Heart left ventricle (tissue), 16 donors: ENCODE measurements around the gene CBLB. TPM values are rescaled to one million over a fixed set of nuclear protein-coding genes. Genes with fewer than 3 reads are reported as not detected.

Source experiments
- ATAC-seq, 4 donors: fragments of 200-7000 bp; cut with Tn5 transposase; one replicate each; pipeline ENCODE4 v1.9.1; 2020 to 2022; ENCODE audit warnings: moderate library complexity in 4 of 4, mild to moderate bottlenecking in 3 of 4, moderate number of reproducible peaks in 1 of 4
- DNase-seq, 5 donors: peaks; one replicate each; pipeline ENCODE4 v3.0.0-alpha.2; 2020
- H3K27ac ChIP-seq, 12 donors: fragments of 200-600 bp; sonication (generic) in 4 of 12; one replicate each; pipeline versions ENCODE4 v1.5.0 to v1.8.0; 2016 to 2022; ENCODE audit warnings: mild to moderate bottlenecking in 2 of 12
- H3K27me3 ChIP-seq, 9 donors: fragments of 200-600 bp; sonication (generic) in 2 of 9; one replicate each; pipeline versions ENCODE4 v1.5.1 to v1.8.0; 2016 to 2022; ENCODE audit warnings: mild to moderate bottlenecking in 3 of 9
- H3K36me3 ChIP-seq, 9 donors: fragments of 200-600 bp; sonication (generic) in 2 of 9; one replicate each; pipeline versions ENCODE4 v1.5.0 to v1.8.0; 2018 to 2022; ENCODE audit warnings: mild to moderate bottlenecking in 2 of 9
- H3K4me1 ChIP-seq, 12 donors: fragments of 200-600 bp; sonication (generic) in 4 of 12; one replicate each; pipeline versions ENCODE4 v1.5.0 to v1.8.0; 2016 to 2022; ENCODE audit warnings: mild to moderate bottlenecking in 3 of 12
- H3K4me3 ChIP-seq, 12 donors: fragments of 200-600 bp; sonication (generic) in 4 of 12; one replicate each; pipeline versions ENCODE4 v1.5.0 to v1.8.0; 2017 to 2022; ENCODE audit warnings: mild to moderate bottlenecking in 9 of 12, moderate library complexity in 4 of 12
- H3K9me3 ChIP-seq, 12 donors: fragments of 200-600 bp; sonication (generic) in 4 of 12; one replicate each; pipeline versions ENCODE4 v1.5.0 to v1.8.0; 2016 to 2022; ENCODE audit warnings: mild to moderate bottlenecking in 1 of 12
- POLR2A ChIP-seq, 2 donors: fragments of 450-650 bp; IDR thresholded peaks; one replicate each; pipeline ENCODE4 v1.6.1; 2017; ENCODE audit warnings: antibody characterized with exemption in 2 of 2, mild to moderate bottlenecking in 2 of 2, moderate library complexity in 2 of 2
- WGBS, 4 donors: extraction: QIAGEN DNeasy Blood & Tissue Kit in 2 of 4; methylation state at CpG; one replicate each; pipeline versions ENCODE4 v1.1.5 to v1.1.7; 2013 to 2018; 5-methylcytosine and 5-hydroxymethylcytosine counted together
- intact Hi-C, 10 donors: fragments of 100-400 bp; cut with DNase I; formaldehyde crosslinking; loops; one replicate each; pipeline versions ENCODE4 v1.11.1 to v1.14.2; 2022
- polyA plus RNA-seq, 2 donors: library from polyadenylated mRNA; stranded (reverse); fragments of 200-250 nt; gene quantifications; one replicate each; pipeline ENCODE4 v1.2.3, GENCODE V29; 2013
- total RNA-seq, 9 donors: library from RNA; depleted of rRNA in 2 of 9; stranded (reverse); fragments of >200 nt in 2 of 9; fragmentation: NEBNext Ultra II Directional in 3 of 9; extraction: Animal tissue kit (Norgen Biotek cat#: 25700) in 3 of 9; gene quantifications; one replicate each; pipeline versions ENCODE4 v1.1.0 to v1.2.4, GENCODE V29; 2016 to 2023
- TF ChIP-seq, protein P1 (sequence below), 12 donors: fragments of 200-600 bp; sonication (generic) in 4 of 12; IDR thresholded peaks; one replicate each; pipeline versions ENCODE4 v1.5.0 to v1.8.0; 2018 to 2022; ENCODE audit warnings: antibody characterized with exemption in 12 of 12, mild to moderate bottlenecking in 5 of 12
- donor health status: ischemic (EF 13 %, LVEDD 7.1; RV severe dilation, severe dysfunction).
- donor health status: healthy with polysubstance abuse.
- donor health status: DM: no; HTN: yes; CAD: no.
- donor health status: DM: no; HTN: no; CAD: no.
- donor health status: ischemic (EF 25% LVEDD 6.9; RV normal size, moderate dysfunction).
- donor health status: ischemic (EF 25% LVEDD 5.7; RV mildly dilated, moderate dysfunction).
- donor health status: healthy.
- donor health status: DM: yes; HTN: yes; CAD: no.
- donor health status: ischemic (EF 35%, LVEDD 5.7; RV mildly dilated, moderate dysfunction).
- donor health status: nonischemic (EF 11% LVEDD 7.7; RV severe dilation, severe dysfunction).
- donor health status: DM: yes; HTN: yes; CAD: no.
- donor health status: PGD.
- donor health status: ischemic (EF 29% LVEDD 5.4; RV normal size, mild dysfunction).
- donor health status: nonischemic (EF 23%, LVEDD 6.1; RV moderate dilation, normal function).

CBLB gene
- total and polyA plus RNA-seq, 11 donors, result 18.6 to 74.4 (median 42.3) TPM

DNA sequence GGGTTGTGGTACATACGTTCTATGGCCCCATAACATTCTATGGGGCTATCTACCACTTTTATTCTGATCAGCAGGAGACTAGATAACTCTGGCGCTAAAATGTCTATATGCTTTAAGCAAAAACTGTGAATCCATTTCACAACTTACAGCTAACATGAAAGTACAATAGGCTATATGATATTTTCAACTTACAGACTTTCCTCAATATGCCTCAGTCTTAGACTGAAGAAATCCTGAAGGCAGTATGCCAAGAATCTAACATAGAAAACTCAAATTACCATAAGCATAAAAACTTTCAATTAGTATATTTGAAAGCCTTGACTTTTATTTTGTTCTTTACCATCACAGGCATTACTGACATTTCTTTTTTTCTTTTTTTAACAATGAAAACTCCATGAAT is 81.4 kb downstream of the CBLB start:
- no peak overlapping the region for H3K4me3 ChIP-seq
- ATAC-seq, result no peak
- no peaks in the 10 kb centered on the region for H3K27me3 ChIP-seq
- H3K27ac ChIP-seq, result peak overlapping the region in 10 of 12 donors; percentile 32 to 75 (median 48)
- intact Hi-C loops, result loop anchor here in 1 of 10 donors (10.0 kb wide), 1 partner anchor 77 kb away; the partner anchor contains the start of gene CBLB
- H3K4me1 ChIP-seq, result peaks cover 0 to 79% (median 40%) of the 10 kb centered on the region in 12 donors
- TF ChIP-seq, protein P1, sequence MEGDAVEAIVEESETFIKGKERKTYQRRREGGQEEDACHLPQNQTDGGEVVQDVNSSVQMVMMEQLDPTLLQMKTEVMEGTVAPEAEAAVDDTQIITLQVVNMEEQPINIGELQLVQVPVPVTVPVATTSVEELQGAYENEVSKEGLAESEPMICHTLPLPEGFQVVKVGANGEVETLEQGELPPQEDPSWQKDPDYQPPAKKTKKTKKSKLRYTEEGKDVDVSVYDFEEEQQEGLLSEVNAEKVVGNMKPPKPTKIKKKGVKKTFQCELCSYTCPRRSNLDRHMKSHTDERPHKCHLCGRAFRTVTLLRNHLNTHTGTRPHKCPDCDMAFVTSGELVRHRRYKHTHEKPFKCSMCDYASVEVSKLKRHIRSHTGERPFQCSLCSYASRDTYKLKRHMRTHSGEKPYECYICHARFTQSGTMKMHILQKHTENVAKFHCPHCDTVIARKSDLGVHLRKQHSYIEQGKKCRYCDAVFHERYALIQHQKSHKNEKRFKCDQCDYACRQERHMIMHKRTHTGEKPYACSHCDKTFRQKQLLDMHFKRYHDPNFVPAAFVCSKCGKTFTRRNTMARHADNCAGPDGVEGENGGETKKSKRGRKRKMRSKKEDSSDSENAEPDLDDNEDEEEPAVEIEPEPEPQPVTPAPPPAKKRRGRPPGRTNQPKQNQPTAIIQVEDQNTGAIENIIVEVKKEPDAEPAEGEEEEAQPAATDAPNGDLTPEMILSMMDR (IDR thresholded peaks at IDR 0.05), result no peak
- no peak for TF ChIP-seq POLR2A (IDR thresholded peaks at IDR 0.05)
- WGBS, 4 donors, result 68 to 88% (median 74%) methylated on average over 2 of the region's 2 CpGs
- DNase-seq, result no peak
- H3K9me3 ChIP-seq, result no peaks in the 10 kb centered on the region
- no peaks in the 10 kb centered on the region for H3K36me3 ChIP-seq

DNA sequence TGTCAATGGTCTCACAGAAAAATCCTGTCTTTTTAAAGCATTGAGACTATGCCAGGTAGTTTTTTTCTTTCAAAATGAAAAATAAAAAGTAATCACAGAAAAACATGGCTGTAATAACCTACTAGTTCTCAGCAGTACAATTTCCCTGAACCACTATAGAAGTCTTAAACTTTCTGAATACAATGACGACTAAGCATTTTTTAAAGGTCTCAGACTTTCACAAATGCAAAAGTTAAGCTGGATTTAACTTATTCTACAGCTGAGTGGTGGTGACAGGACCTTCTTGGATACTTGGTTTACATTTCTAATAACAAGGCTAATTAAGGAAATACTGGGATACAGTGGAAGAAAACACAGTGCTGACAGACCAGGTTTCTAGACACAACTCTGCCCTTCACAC is 81.8 kb downstream of the CBLB start:
- TF ChIP-seq POLR2A (IDR thresholded peaks at IDR 0.05), result no peak
- TF ChIP-seq, protein P1 (IDR thresholded peaks at IDR 0.05), result no peak
- DNase-seq (no peak), ATAC-seq (no peak)
- 83 to 92% (median 88%) methylated on average over 1 of the region's 1 CpG for WGBS, 4 donors
- intact Hi-C loops, result loop anchor here in 1 of 10 donors (10.0 kb wide), 1 partner anchor 78 kb away; the partner anchor contains the start of gene CBLB
- no peaks in the 10 kb centered on the region for H3K9me3 ChIP-seq
- no peaks in the 10 kb centered on the region for H3K36me3 ChIP-seq
- H3K4me1 ChIP-seq, result peaks cover 0 to 74% (median 35%) of the 10 kb centered on the region in 12 donors
- H3K4me3 ChIP-seq, result no peak overlapping the region
- H3K27ac ChIP-seq, result peak overlapping the region in 10 of 12 donors; percentile 32 to 75 (median 48)
- H3K27me3 ChIP-seq, result no peaks in the 10 kb centered on the region

DNA sequence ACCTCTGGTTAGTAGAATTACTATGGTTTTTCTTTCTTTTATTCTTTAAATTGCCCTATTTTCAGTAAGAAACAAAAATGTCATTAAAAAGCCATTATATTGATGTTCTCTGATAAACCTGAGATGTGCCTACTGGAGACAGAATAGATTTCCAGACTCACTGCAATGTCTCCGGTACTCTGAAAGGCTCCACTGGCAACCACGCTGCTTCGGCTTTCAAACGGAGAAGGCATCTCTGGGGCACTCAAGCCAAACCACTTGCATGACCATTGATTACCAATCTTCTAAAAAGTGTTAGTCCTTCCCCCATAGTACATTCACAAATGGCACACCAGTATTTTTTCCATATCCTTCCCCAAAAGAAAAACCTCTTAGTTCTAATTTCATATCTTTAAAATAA is 82.6 kb downstream of the CBLB start:
- intact Hi-C loops, result loop anchor here in 1 of 10 donors (10.0 kb wide), 1 partner anchor 79 kb away; the partner anchor contains the start of gene CBLB
- TF ChIP-seq, protein P1 (IDR thresholded peaks at IDR 0.05), result no peak
- no peak for TF ChIP-seq POLR2A (IDR thresholded peaks at IDR 0.05)
- Histone ChIP-seq H3K9me3 (no peaks in the 10 kb centered on the region), H3K4me3 (peak overlapping the region in 3 of 12 donors; percentile 6 to 25 (median 8)), H3K27me3 (no peaks in the 10 kb centered on the region), H3K4me1 (peaks cover 0 to 74% (median 34%) of the 10 kb centered on the region in 12 donors), H3K27ac (peak overlapping the region in 11 of 12 donors; percentile 3 to 75 (median 48)), H3K36me3 (no peaks in the 10 kb centered on the region)
- ATAC-seq (peak in 2 of 4 donors; percentile 35 to 54), DNase-seq (peak in 1 of 5 donors; percentile 37)
- 44 to 62% (median 54%) methylated on average over 4 of the region's 4 CpGs for WGBS, 4 donors

DNA sequence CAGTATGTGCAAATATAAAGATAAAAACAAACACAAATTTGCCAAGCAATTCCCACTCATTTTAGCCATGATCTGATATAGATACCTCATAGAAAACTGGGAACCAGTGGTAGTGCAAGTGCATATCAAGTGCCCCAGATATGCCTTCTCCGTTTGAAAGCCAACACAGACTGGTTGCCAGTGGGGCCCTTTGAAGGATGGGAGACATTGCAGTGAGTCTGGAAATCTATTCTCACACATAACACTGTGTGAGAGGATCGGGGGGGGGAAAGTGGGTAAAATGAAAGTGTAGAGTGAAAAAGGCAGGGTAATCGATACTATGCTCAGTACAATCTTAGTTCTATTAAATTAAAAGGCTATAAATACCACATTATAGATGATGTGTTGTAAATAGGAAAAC is 83.0 kb downstream of the CBLB start:
- Histone ChIP-seq H3K36me3 (no peaks in the 10 kb centered on the region), H3K4me3 (peak overlapping the region in 3 of 12 donors; percentile 6 to 25 (median 8)), H3K9me3 (no peaks in the 10 kb centered on the region), H3K4me1 (peaks cover 0 to 70% (median 29%) of the 10 kb centered on the region in 12 donors), H3K27ac (peak overlapping the region in 11 of 12 donors; percentile 3 to 75 (median 48)), H3K27me3 (no peaks in the 10 kb centered on the region)
- DNase-seq, result peak in 1 of 5 donors; percentile 35
- intact Hi-C loops, result loop anchor here in 1 of 10 donors (10.0 kb wide), 1 partner anchor 79 kb away; the partner anchor contains the start of gene CBLB
- TF ChIP-seq, protein P1 (IDR thresholded peaks at IDR 0.05), result no peak
- TF ChIP-seq POLR2A (IDR thresholded peaks at IDR 0.05), result peak in 1 of 2 donors; percentile 8
- ATAC-seq, result peak; percentile 73 to 87 (median 79)
- WGBS, 4 donors, result 42 to 52% (median 50%) methylated on average over 3 of the region's 3 CpGs
